Measurements from ENCODE around the gene OSBP2.

Gene OSBP2

DNA sequence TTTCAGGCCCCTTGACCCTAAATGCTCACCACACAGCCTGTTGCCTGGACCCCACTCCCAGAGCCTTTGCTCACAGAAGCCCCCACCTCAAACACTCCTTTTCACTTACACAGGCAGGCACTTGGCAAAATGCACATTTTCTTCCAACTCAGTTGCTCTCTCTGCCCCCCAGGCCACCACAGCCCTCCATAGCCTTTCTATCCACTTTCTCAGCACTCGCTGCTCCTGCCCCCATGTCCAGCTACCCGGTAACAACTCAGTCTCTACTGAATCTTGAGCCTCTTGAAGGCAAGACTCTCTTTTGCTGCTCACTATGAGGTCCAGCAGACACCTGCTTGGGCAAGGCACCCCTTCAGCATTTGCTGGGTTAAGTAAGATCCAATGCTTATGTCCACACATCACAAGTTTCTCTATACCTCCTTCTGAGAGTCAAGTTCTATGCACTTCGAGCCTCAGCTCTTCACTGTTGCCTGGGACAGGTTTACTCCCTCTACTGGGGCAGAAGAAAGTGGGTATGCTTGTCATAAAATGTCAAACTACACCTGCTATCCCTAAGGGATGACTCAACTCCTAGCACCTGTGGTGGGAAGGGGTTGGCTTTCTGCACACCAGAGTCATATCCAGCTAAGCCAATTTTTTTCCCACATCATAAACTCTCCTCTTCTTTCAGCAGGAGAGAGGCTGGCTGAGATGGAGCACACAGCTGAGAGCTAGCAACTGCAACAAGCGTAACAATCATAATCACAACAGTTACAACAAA lies 237.0 kb downstream of the OSBP2 start:
- Histone ChIP-seq H3K36me3 (ENCODE audit: control insufficient read depth in 5 of 5, insufficient read depth in 5 of 5, low read length in 5 of 5) (peaks cover 16 to 98% (median 90%) of the 10 kb centered on the region in 5 donors), H3K4me1 (ENCODE audit: control insufficient read depth in 5 of 5, insufficient read depth in 5 of 5, low read length in 5 of 5) (peaks cover 0 to 23% (median 11%) of the 10 kb centered on the region in 5 donors), H3K27ac (ENCODE audit: low read depth, low read length) (no peak overlapping the region), H3K4me3 (ENCODE audit: low read depth in 1 of 5, low read length in 5 of 5) (no peak overlapping the region), H3K9me3 (ENCODE audit: control insufficient read depth in 5 of 5, low read length in 5 of 5) (no peaks in the 10 kb centered on the region), H3K9ac (ENCODE audit: low read length in 5 of 5) (peak overlapping the region in 2 of 5 donors; percentile 4 to 29), H3K27me3 (ENCODE audit: control insufficient read depth in 5 of 5, insufficient read depth in 4 of 5, low read length in 5 of 5) (no peaks in the 10 kb centered on the region)

DNA sequence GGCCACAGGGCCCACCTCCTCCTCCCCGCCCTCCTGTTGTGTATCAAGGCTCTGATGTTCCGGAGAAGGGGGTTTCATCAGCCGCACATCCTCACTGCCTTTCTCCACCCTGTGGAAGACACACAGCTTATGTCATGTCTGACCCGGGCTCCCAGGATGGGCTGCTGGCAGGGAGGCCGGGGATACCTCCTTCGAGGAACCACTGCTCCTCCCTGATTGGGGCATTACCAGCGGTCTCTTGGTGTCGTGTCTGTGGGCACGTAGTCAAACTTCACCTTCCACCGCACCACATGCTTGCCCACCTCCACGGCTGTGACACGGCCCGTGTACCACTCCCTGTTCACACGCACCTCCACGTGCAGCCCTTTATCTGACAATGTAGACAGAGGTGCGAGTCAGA lies 238.0 kb downstream of the OSBP2 start:
- peaks cover 16 to 98% (median 90%) of the 10 kb centered on the region in 5 donors for H3K36me3 ChIP-seq (ENCODE audit: control insufficient read depth in 5 of 5, insufficient read depth in 5 of 5, low read length in 5 of 5)
- no peaks in the 10 kb centered on the region for H3K9me3 ChIP-seq (ENCODE audit: control insufficient read depth in 5 of 5, low read length in 5 of 5)
- H3K27ac ChIP-seq (ENCODE audit: low read depth, low read length), result no peak overlapping the region
- peaks cover 0 to 23% (median 11%) of the 10 kb centered on the region in 5 donors for H3K4me1 ChIP-seq (ENCODE audit: control insufficient read depth in 5 of 5, insufficient read depth in 5 of 5, low read length in 5 of 5)
- H3K27me3 ChIP-seq (ENCODE audit: control insufficient read depth in 5 of 5, insufficient read depth in 4 of 5, low read length in 5 of 5), result no peaks in the 10 kb centered on the region
- no peak overlapping the region for H3K4me3 ChIP-seq (ENCODE audit: low read depth in 1 of 5, low read length in 5 of 5)
- no peak overlapping the region for H3K9ac ChIP-seq (ENCODE audit: low read length in 5 of 5)

DNA sequence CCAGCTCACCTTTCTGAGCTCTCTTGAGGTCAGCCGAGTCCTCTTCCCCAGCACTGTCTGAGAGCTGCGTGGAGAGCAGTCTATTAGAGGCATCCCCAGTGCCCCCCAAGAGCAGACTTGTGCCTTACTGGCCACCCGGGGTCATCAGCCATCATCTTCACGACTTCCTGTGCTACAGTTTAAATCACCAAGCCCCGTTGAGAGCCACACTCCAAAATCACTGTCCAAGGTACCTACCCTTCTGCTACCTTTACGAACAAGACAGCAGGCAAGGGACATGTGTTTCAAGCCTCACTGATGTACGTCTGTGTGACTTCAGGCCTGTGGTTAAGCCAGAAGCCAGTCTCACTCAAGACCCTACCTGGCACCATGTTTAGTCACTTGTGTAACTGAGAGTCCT lies 238.8 kb downstream of the OSBP2 start:
- Histone ChIP-seq H3K27ac (ENCODE audit: low read depth, low read length) (no peak overlapping the region), H3K4me1 (ENCODE audit: control insufficient read depth in 5 of 5, insufficient read depth in 5 of 5, low read length in 5 of 5) (peaks cover 0 to 23% (median 11%) of the 10 kb centered on the region in 5 donors), H3K36me3 (ENCODE audit: control insufficient read depth in 5 of 5, insufficient read depth in 5 of 5, low read length in 5 of 5) (peaks cover 18 to 97% (median 90%) of the 10 kb centered on the region in 5 donors), H3K27me3 (ENCODE audit: control insufficient read depth in 5 of 5, insufficient read depth in 4 of 5, low read length in 5 of 5) (no peaks in the 10 kb centered on the region), H3K9ac (ENCODE audit: low read length in 5 of 5) (no peak overlapping the region), H3K4me3 (ENCODE audit: low read depth in 1 of 5, low read length in 5 of 5) (no peak overlapping the region), H3K9me3 (ENCODE audit: control insufficient read depth in 5 of 5, low read length in 5 of 5) (no peaks in the 10 kb centered on the region)

DNA sequence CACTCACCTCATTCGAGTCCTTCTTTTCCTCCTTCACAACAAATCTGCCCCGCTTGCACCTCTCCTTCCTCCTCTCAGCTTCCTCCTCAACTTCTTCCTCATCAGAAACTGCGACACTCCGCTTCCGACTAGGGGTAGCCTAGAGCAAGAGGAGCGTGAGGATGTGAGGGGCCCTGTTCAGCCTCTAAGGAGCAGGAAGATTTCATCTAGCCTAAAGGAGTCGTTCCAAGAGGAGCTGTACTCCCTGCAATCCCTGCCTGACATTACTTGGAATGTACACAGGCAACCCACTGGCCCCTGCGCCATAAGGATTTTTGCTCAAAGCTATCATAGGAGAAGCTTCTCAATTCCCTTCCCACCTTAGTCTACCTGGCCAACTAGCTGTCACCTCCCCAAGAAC lies 239.4 kb downstream of the OSBP2 start:
- Histone ChIP-seq H3K36me3 (ENCODE audit: control insufficient read depth in 5 of 5, insufficient read depth in 5 of 5, low read length in 5 of 5) (peaks cover 16 to 96% (median 85%) of the 10 kb centered on the region in 5 donors), H3K9me3 (ENCODE audit: control insufficient read depth in 5 of 5, low read length in 5 of 5) (no peaks in the 10 kb centered on the region), H3K9ac (ENCODE audit: low read length in 5 of 5) (no peak overlapping the region), H3K4me1 (ENCODE audit: control insufficient read depth in 5 of 5, insufficient read depth in 5 of 5, low read length in 5 of 5) (peaks cover 0 to 23% (median 11%) of the 10 kb centered on the region in 5 donors), H3K4me3 (ENCODE audit: low read depth in 1 of 5, low read length in 5 of 5) (no peak overlapping the region), H3K27ac (ENCODE audit: low read depth, low read length) (no peak overlapping the region), H3K27me3 (ENCODE audit: control insufficient read depth in 5 of 5, insufficient read depth in 4 of 5, low read length in 5 of 5) (no peaks in the 10 kb centered on the region)

DNA sequence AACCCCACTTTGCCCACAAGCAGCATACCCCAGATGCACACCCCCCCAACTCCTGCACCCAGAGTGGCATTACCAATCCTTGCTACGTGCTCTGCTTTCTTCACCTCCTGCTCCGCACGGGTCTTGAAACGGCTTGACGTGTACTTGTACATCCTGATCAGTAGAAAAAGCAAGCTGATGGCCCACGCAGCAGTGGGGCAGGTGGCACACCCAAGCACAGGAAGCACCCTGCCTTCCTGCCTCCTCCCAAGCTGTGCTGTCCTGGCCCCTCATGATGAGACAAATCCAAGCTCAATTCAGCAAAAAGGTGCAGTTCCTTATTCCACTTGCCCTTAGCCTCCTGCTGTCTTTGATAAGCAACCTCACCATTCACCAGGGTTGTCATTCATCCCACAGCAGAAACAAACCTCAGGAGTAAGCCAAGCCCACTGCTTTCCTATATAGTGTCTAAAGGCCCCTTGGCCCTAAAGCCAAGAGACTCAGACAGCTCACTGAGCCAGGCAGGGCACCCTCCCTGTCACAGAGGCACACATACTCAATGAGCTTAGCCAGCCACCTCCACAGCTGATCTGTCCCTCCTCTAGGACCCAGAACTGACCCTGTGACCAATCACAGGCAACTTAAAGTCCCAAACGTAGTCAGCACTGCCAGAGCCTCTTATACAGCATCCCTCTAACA lies 246.2 kb downstream of the OSBP2 start:
- Histone ChIP-seq H3K27me3 (ENCODE audit: control insufficient read depth in 5 of 5, insufficient read depth in 4 of 5, low read length in 5 of 5) (no peaks in the 10 kb centered on the region), H3K27ac (ENCODE audit: low read depth, low read length) (no peak overlapping the region), H3K9ac (ENCODE audit: low read length in 5 of 5) (no peak overlapping the region), H3K36me3 (ENCODE audit: control insufficient read depth in 5 of 5, insufficient read depth in 5 of 5, low read length in 5 of 5) (peaks cover 15 to 98% (median 90%) of the 10 kb centered on the region in 5 donors), H3K4me3 (ENCODE audit: low read depth in 1 of 5, low read length in 5 of 5) (no peak overlapping the region), H3K9me3 (ENCODE audit: control insufficient read depth in 5 of 5, low read length in 5 of 5) (no peaks in the 10 kb centered on the region), H3K4me1 (ENCODE audit: control insufficient read depth in 5 of 5, insufficient read depth in 5 of 5, low read length in 5 of 5) (no peaks in the 10 kb centered on the region)

DNA sequence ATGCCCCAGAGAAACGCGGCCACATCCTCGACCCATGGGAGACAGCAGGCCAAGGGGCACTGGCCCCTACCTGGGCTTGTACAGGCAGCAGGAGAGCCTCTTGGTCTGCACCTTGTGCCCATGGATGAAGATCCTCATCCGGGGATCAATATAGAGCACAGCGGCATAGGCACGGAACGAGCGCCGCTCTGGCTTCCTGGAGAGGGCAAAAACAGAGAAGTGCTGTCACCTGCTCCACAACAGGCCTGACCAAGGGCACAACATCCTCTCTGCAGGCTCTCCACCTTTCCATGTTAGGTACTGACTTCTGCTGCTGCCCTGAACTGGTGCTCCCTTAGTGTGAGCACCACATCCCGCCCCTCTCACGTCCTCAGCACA lies 246.7 kb downstream of the OSBP2 start:
- Histone ChIP-seq H3K4me3 (ENCODE audit: low read depth in 1 of 5, low read length in 5 of 5) (no peak overlapping the region), H3K4me1 (ENCODE audit: control insufficient read depth in 5 of 5, insufficient read depth in 5 of 5, low read length in 5 of 5) (peaks cover 0 to 2% (median 0%) of the 10 kb centered on the region in 5 donors), H3K27me3 (ENCODE audit: control insufficient read depth in 5 of 5, insufficient read depth in 4 of 5, low read length in 5 of 5) (no peaks in the 10 kb centered on the region), H3K9me3 (ENCODE audit: control insufficient read depth in 5 of 5, low read length in 5 of 5) (no peaks in the 10 kb centered on the region), H3K9ac (ENCODE audit: low read length in 5 of 5) (no peak overlapping the region), H3K36me3 (ENCODE audit: control insufficient read depth in 5 of 5, insufficient read depth in 5 of 5, low read length in 5 of 5) (peaks cover 16 to 98% (median 90%) of the 10 kb centered on the region in 5 donors), H3K27ac (ENCODE audit: low read depth, low read length) (no peak overlapping the region)

DNA sequence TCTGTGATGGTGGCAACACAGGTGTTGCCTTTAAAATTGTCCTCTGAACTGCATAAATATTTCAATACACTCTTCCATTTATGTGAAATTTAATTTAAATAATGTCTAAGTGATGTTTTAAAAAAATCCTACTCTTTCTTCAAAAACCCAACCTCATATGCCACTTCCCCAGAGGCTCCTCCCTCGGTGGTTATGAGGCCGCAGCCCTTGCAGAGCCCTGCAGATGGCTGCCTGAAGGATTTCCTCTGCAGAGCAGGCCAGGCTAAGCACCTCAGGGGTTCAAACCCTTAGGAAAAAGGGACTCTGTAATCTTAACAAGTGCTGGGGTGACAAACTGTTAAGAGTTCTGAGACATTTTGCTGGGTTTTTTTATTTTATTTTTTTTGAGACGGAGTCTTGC lies 248.7 kb downstream of the OSBP2 start:
- Histone ChIP-seq H3K9me3 (ENCODE audit: control insufficient read depth in 5 of 5, low read length in 5 of 5) (no peaks in the 10 kb centered on the region), H3K9ac (ENCODE audit: low read length in 5 of 5) (no peak overlapping the region), H3K4me3 (ENCODE audit: low read depth in 1 of 5, low read length in 5 of 5) (no peak overlapping the region), H3K27ac (ENCODE audit: low read depth, low read length) (no peak overlapping the region), H3K36me3 (ENCODE audit: control insufficient read depth in 5 of 5, insufficient read depth in 5 of 5, low read length in 5 of 5) (peaks cover 9 to 89% (median 74%) of the 10 kb centered on the region in 5 donors), H3K4me1 (ENCODE audit: control insufficient read depth in 5 of 5, insufficient read depth in 5 of 5, low read length in 5 of 5) (peaks cover 0 to 22% (median 10%) of the 10 kb centered on the region in 5 donors), H3K27me3 (ENCODE audit: control insufficient read depth in 5 of 5, insufficient read depth in 4 of 5, low read length in 5 of 5) (no peaks in the 10 kb centered on the region)

DNA sequence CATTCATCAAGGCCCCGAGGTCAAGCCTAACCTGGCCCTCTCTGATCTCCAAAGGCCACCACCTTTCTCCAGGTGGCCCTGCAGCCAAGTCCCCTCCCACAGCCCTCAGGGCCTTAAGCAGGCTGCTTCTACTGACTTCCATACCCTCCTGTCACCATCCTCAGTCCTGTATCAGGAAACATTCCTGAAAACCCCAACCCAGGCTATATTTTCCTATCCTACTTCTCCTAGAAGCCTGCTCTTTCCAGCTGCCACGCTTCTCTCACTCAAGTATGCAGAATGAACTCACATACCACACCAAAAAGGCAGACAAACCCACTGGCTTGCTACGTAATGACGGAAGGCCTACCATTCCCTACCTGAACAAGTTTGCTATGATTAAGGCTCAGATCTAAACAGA lies 250.3 kb downstream of the OSBP2 start:
- Histone ChIP-seq H3K4me1 (ENCODE audit: control insufficient read depth in 5 of 5, insufficient read depth in 5 of 5, low read length in 5 of 5) (peaks cover 0 to 22% (median 10%) of the 10 kb centered on the region in 5 donors), H3K9me3 (ENCODE audit: control insufficient read depth in 5 of 5, low read length in 5 of 5) (no peaks in the 10 kb centered on the region), H3K9ac (ENCODE audit: low read length in 5 of 5) (no peak overlapping the region), H3K36me3 (ENCODE audit: control insufficient read depth in 5 of 5, insufficient read depth in 5 of 5, low read length in 5 of 5) (peaks cover 19 to 90% (median 77%) of the 10 kb centered on the region in 5 donors), H3K27me3 (ENCODE audit: control insufficient read depth in 5 of 5, insufficient read depth in 4 of 5, low read length in 5 of 5) (no peaks in the 10 kb centered on the region), H3K27ac (ENCODE audit: low read depth, low read length) (no peak overlapping the region), H3K4me3 (ENCODE audit: low read depth in 1 of 5, low read length in 5 of 5) (no peak overlapping the region)

DNA sequence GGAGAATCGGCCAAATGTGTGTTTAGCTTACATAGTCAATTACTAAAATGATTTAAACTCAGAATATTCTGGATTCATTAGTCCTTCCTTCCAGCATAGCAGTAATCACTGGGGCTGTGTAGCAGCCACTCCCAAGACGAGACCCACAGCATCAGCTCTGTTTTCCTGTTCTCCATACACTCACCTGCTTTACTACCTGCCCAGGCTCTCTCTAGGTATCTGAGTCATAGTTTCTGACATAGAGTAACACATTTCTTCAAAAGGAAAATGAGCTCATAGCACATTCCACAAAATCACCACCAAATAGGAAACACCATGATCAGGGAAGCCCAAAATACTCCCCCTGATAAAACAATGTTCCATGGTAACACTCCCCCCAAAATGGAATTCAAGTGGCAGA lies 251.0 kb downstream of the OSBP2 start:
- no peaks in the 10 kb centered on the region for H3K27me3 ChIP-seq (ENCODE audit: control insufficient read depth in 5 of 5, insufficient read depth in 4 of 5, low read length in 5 of 5)
- H3K9ac ChIP-seq (ENCODE audit: low read length in 5 of 5), result no peak overlapping the region
- H3K4me1 ChIP-seq (ENCODE audit: control insufficient read depth in 5 of 5, insufficient read depth in 5 of 5, low read length in 5 of 5), result peaks cover 0 to 22% (median 10%) of the 10 kb centered on the region in 5 donors
- H3K9me3 ChIP-seq (ENCODE audit: control insufficient read depth in 5 of 5, low read length in 5 of 5), result no peaks in the 10 kb centered on the region
- H3K4me3 ChIP-seq (ENCODE audit: low read depth in 1 of 5, low read length in 5 of 5), result no peak overlapping the region
- H3K36me3 ChIP-seq (ENCODE audit: control insufficient read depth in 5 of 5, insufficient read depth in 5 of 5, low read length in 5 of 5), result peaks cover 20 to 90% (median 76%) of the 10 kb centered on the region in 5 donors
- H3K27ac ChIP-seq (ENCODE audit: low read depth, low read length), result no peak overlapping the region

DNA sequence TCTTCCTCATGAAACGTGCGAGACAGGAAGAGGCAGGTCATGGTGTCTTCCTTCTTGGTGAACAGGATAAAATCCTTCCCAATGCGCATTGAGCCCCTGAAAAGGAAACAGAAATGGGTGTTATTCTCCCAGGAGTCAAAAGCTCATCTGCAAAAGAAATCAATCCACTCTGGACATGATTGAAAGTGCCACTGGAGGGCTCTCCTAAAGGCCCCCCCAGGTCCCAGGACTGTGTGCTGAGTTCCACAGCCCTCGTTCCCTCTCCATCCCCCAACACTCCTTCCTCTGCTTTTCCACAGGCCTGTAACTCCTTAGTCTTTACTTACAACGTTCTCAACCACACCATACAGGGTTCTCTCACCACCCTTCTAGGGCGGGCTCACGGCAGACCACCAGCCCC lies 251.7 kb downstream of the OSBP2 start:
- Histone ChIP-seq H3K4me3 (ENCODE audit: low read depth in 1 of 5, low read length in 5 of 5) (no peak overlapping the region), H3K9ac (ENCODE audit: low read length in 5 of 5) (no peak overlapping the region), H3K36me3 (ENCODE audit: control insufficient read depth in 5 of 5, insufficient read depth in 5 of 5, low read length in 5 of 5) (peaks cover 20 to 90% (median 75%) of the 10 kb centered on the region in 5 donors), H3K27ac (ENCODE audit: low read depth, low read length) (peak overlapping the region; percentile 58), H3K9me3 (ENCODE audit: control insufficient read depth in 5 of 5, low read length in 5 of 5) (no peaks in the 10 kb centered on the region), H3K27me3 (ENCODE audit: control insufficient read depth in 5 of 5, insufficient read depth in 4 of 5, low read length in 5 of 5) (no peaks in the 10 kb centered on the region), H3K4me1 (ENCODE audit: control insufficient read depth in 5 of 5, insufficient read depth in 5 of 5, low read length in 5 of 5) (peaks cover 0 to 22% (median 10%) of the 10 kb centered on the region in 5 donors)
